Subcutaneous abdominal adipose tissue (tissue), 5 donors: ENCODE data around the gene CATSPERD.
"Not testable (repeated sequence)": the region's sequence is repeated elsewhere in the genome, so short reads cannot be mapped to it uniquely, and the experiment has no call there.

Source experiments
- H3K27ac ChIP-seq: one replicate; pipeline ENCODE4 v1.7.0; 2013; ENCODE audit warnings: low read depth, mild to moderate bottlenecking, inconsistent platforms, low read length, moderate library complexity
- H3K27me3 ChIP-seq, 5 donors: one replicate each; pipeline ENCODE4 v1.7.0; 2013; ENCODE audit warnings: low read length in 5 of 5, inconsistent platforms in 1 of 5; ENCODE audit not compliant: control insufficient read depth in 5 of 5, insufficient read depth in 4 of 5
- H3K36me3 ChIP-seq, 5 donors: one replicate each; pipeline ENCODE4 v1.7.0; 2013; ENCODE audit warnings: low read length in 5 of 5; ENCODE audit not compliant: control insufficient read depth in 5 of 5, insufficient read depth in 5 of 5
- H3K4me1 ChIP-seq, 5 donors: one replicate each; pipeline ENCODE4 v1.7.0; 2013; ENCODE audit warnings: low read length in 5 of 5, mild to moderate bottlenecking in 3 of 5, moderate library complexity in 1 of 5; ENCODE audit not compliant: control insufficient read depth in 5 of 5, insufficient read depth in 5 of 5
- H3K4me3 ChIP-seq, 5 donors: one replicate each; pipeline ENCODE4 v1.7.0; 2013; ENCODE audit warnings: low read length in 5 of 5, low read depth in 1 of 5
- H3K9ac ChIP-seq, 5 donors: one replicate each; pipeline ENCODE4 v1.7.0; 2013; ENCODE audit warnings: low read length in 5 of 5, mild to moderate bottlenecking in 4 of 5, moderate library complexity in 3 of 5
- H3K9me3 ChIP-seq, 5 donors: one replicate each; pipeline ENCODE4 v1.7.0; 2013; ENCODE audit warnings: low read length in 5 of 5; ENCODE audit not compliant: control insufficient read depth in 5 of 5
- donor health status: healthy.
- donor health status: healthy.
- donor health status: healthy.
- donor health status: healthy.
- donor health status: healthy.

Gene CATSPERD

DNA sequence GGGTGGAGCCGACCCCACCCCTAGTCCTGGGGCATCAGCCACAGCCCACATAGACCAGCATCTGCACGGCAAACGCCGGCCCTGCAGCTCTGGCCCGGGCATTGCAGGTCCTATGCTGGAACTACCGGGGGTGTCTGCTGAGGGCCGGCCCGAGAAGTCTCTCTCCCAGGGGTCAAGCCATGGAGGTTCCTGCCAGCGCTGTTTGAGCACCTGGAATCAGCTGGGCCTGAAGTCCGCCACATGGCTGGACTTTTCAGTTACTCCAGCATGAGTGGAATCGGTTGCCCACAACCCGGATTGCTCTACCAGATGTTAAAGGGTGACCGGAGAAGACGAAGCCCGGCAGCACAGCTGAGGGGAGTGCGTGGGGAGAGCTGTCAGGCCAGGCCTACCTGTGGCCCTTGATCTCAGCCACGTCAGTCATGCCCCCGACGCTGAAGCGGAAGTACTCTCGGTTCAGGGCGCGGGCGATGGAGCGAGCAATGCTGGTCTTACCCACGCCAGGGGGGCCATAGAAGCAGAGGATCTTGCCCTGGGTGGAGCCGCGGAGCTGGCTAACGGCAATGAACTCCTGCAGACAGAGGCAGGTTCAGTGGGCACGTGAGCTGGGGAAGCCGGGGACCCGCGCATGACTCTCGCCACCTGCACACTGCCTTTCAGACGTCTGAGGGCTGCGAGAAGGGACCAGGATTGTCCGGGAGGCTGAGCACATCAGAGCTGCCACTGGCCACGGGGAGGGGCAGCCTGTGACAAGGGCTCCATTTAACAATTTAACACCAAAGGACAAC is 21.6 kb upstream of the CATSPERD start:
- no peak overlapping the region for H3K4me3 ChIP-seq
- no peak overlapping the region for H3K27ac ChIP-seq
- H3K9me3 ChIP-seq: no peaks in the 10 kb centered on the region
- H3K27me3 ChIP-seq: no peaks in the 10 kb centered on the region
- no peaks in the 10 kb centered on the region for H3K4me1 ChIP-seq
- H3K36me3 ChIP-seq: peaks cover 0 to 78% (median 67%) of the 10 kb centered on the region in 5 donors
- H3K9ac ChIP-seq: no peak overlapping the region

GRCh38 chr19:5700455-5701092 is 19.9 kb upstream of the CATSPERD start:
- no peak overlapping the region for H3K4me3 ChIP-seq
- H3K9ac ChIP-seq: no peak overlapping the region
- no peaks in the 10 kb centered on the region for H3K27me3 ChIP-seq
- H3K36me3 ChIP-seq: peaks cover 0 to 78% (median 66%) of the 10 kb centered on the region in 5 donors
- no peaks in the 10 kb centered on the region for H3K4me1 ChIP-seq
- no peaks in the 10 kb centered on the region for H3K9me3 ChIP-seq
- H3K27ac ChIP-seq: no peak overlapping the region

GRCh38 chr19:5702053-5702410 is 18.4 kb upstream of the CATSPERD start:
- not testable (repeated sequence) for H3K9me3 ChIP-seq, H3K9ac ChIP-seq, H3K4me3 ChIP-seq, H3K4me1 ChIP-seq, H3K27me3 ChIP-seq, H3K27ac ChIP-seq
- peaks cover 0 to 77% (median 65%) of the 10 kb centered on the region in 5 donors for H3K36me3 ChIP-seq

GRCh38 chr19:5703819-5704818 is 16.3 kb upstream of the CATSPERD start:
- H3K36me3 ChIP-seq: peaks cover 0 to 77% (median 62%) of the 10 kb centered on the region in 5 donors
- H3K9me3 ChIP-seq: no peaks in the 10 kb centered on the region
- no peak overlapping the region for H3K27ac ChIP-seq
- no peaks in the 10 kb centered on the region for H3K27me3 ChIP-seq
- no peak overlapping the region for H3K9ac ChIP-seq
- H3K4me1 ChIP-seq: no peaks in the 10 kb centered on the region
- no peak overlapping the region for H3K4me3 ChIP-seq

DNA sequence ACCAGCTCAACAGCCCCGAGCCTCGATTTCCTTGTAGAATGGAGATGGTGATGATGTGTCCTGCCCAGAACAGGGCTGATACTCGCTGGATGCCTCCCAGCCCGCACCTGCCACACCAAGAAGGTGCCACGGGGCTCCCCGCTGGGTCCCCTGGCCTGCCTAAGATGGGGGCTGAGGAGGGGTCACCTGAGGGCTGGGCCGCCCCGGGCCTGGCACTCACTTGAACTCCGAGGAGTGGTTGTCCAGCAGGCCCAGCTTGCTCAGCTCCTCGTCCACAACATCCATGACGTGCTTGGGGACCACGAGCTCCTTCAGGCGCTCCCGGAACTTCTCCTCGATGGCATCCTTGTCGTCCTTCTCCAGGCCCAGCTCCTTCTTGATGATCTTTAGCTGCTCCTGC is 14.9 kb upstream of the CATSPERD start:
- no peaks in the 10 kb centered on the region for H3K4me1 ChIP-seq
- no peaks in the 10 kb centered on the region for H3K9me3 ChIP-seq
- no peak overlapping the region for H3K4me3 ChIP-seq
- H3K36me3 ChIP-seq: peaks cover 0 to 76% (median 60%) of the 10 kb centered on the region in 5 donors
- H3K9ac ChIP-seq: no peak overlapping the region
- H3K27me3 ChIP-seq: no peaks in the 10 kb centered on the region
- no peak overlapping the region for H3K27ac ChIP-seq

DNA sequence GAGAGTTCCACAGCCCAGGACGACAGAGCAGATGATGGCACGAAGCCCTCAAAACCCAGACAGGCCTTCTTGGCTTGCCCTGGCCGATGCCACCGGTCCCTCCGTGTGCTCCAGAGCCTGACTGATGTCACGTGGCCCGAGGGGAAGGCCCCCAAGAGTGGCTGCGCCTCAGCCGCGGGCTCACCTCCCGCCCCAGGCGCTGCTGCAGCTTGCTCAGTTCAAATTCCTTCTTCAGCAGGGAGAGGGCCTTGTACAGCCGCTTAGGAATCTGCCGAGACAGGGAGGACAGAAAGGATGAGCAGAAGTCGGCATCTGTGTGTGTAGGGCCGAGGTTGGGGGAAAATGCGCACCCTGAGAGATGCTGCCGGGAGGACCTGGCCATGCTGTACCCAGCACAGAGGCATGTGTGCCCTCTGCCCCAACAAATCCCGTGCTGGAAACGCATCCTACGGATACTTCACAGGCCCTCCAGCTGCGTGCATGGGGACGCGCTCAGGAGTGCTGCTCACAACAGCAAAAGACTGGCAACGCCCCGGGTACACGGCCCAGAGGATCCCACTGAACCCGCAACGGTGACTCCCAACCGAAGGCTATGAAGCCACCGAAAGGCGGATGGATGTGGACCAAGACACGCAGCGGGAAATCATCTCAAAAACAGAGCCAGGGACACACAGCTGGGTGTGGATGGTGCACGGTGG is 13.4 kb upstream of the CATSPERD start:
- Histone ChIP-seq H3K9me3 (no peaks in the 10 kb centered on the region), H3K4me1 (no peaks in the 10 kb centered on the region), H3K9ac (no peak overlapping the region), H3K27me3 (no peaks in the 10 kb centered on the region), H3K27ac (no peak overlapping the region), H3K36me3 (peaks cover 0 to 82% (median 68%) of the 10 kb centered on the region in 5 donors), H3K4me3 (no peak overlapping the region)

- Histone ChIP-seq H3K4me1 (no peaks in the 10 kb centered on the region), H3K9me3 (no peaks in the 10 kb centered on the region), H3K9ac (no peak overlapping the region), H3K36me3 (peaks cover 0 to 91% (median 76%) of the 10 kb centered on the region in 5 donors), H3K4me3 (no peak overlapping the region), H3K27ac (no peak overlapping the region), H3K27me3 (no peaks in the 10 kb centered on the region)
Measured at GRCh38 chr19:5707576-5708575, 12.6 kb upstream of the CATSPERD start.

GRCh38 chr19:5711025-5711424 is 9.4 kb upstream of the CATSPERD start:
- no peaks in the 10 kb centered on the region for H3K9me3 ChIP-seq
- H3K27me3 ChIP-seq: no peaks in the 10 kb centered on the region
- no peak overlapping the region for H3K9ac ChIP-seq
- H3K27ac ChIP-seq: no peak overlapping the region
- no peak overlapping the region for H3K4me3 ChIP-seq
- H3K36me3 ChIP-seq: peaks cover 0 to 74% (median 59%) of the 10 kb centered on the region in 5 donors
- H3K4me1 ChIP-seq: no peaks in the 10 kb centered on the region
